C1 segment of cervical spinal cord (tissue), 14 donors: Measurements from ENCODE around the gene SKIC8.
A peak's percentile ranks its signal among the peaks of the same experiment; 100 is the strongest.

Experiments used
- DNase-seq, 14 donors: peaks; one replicate each; lab custom pipeline; 2025; lab: John Stamatoyannopoulos, UW

Gene SKIC8

GRCh38 chr15:78322243-78322642, 22.8 kb upstream of the SKIC8 start:
- DNase-seq, result no peak

GRCh38 chr15:78321786-78322185, 22.4 kb upstream of the SKIC8 start:
- DNase-seq, result no peak

GRCh38 chr15:78321041-78321570, 21.7 kb upstream of the SKIC8 start:
- no peak for DNase-seq

- DNase-seq, result no peak
Measured at GRCh38 chr15:78320183-78320582, 20.8 kb upstream of the SKIC8 start.

- no peak for DNase-seq
Measured at GRCh38 chr15:78319588-78319987, 20.2 kb upstream of the SKIC8 start.

GRCh38 chr15:78317145-78317836, 17.9 kb upstream of the SKIC8 start:
- DNase-seq, result no peak

- DNase-seq, result peak in 11 of 14 donors; percentile 34 to 89 (median 71)
Measured at GRCh38 chr15:78316283-78317083, 17.1 kb upstream of the SKIC8 start.

GRCh38 chr15:78315686-78316282, 16.4 kb upstream of the SKIC8 start:
- peak in 4 of 14 donors; percentile 44 to 59 (median 51) for DNase-seq

- no peak for DNase-seq
Measured at GRCh38 chr15:78314181-78314581, 14.8 kb upstream of the SKIC8 start.

- DNase-seq, result no peak
Measured at GRCh38 chr15:78313383-78313782, 14.0 kb upstream of the SKIC8 start.

GRCh38 chr15:78312957-78313356, 13.5 kb upstream of the SKIC8 start:
- DNase-seq, result no peak

- DNase-seq, result no peak
Measured at GRCh38 chr15:78312536-78312935, 13.1 kb upstream of the SKIC8 start.

GRCh38 chr15:78311292-78311691, 11.9 kb upstream of the SKIC8 start:
- no peak for DNase-seq

GRCh38 chr15:78308422-78309032, 9.1 kb upstream of the SKIC8 start:
- DNase-seq, result peak in 12 of 14 donors; percentile 5 to 62 (median 25)

GRCh38 chr15:78307976-78308375, 8.6 kb upstream of the SKIC8 start:
- no peak for DNase-seq

- no peak for DNase-seq
Measured at GRCh38 chr15:78306176-78306774, 6.9 kb upstream of the SKIC8 start.

GRCh38 chr15:78304216-78305066, 5.0 kb upstream of the SKIC8 start:
- DNase-seq, result no peak

GRCh38 chr15:78302579-78303312, 3.3 kb upstream of the SKIC8 start:
- DNase-seq, result no peak

- no peak for DNase-seq
Measured at GRCh38 chr15:78301828-78302227, 2.4 kb upstream of the SKIC8 start.

GRCh38 chr15:78301326-78301725, 1.9 kb upstream of the SKIC8 start:
- no peak for DNase-seq
